Left lung (tissue), 10 donors: Measurements from ENCODE around the gene RPA1. TPM values are rescaled to one million over a fixed set of nuclear protein-coding genes. Genes with fewer than 3 reads are reported as not detected.
"Not testable (repeated sequence)": the region's sequence is repeated elsewhere in the genome, so short reads cannot be mapped to it uniquely, and the experiment has no call there.

Source experiments
- ATAC-seq: fragments of 200-7000 bp; cut with Tn5 transposase; one replicate; pipeline ENCODE4 v1.9.1; 2020; ENCODE audit warnings: moderate library complexity
- DNase-seq, 4 donors: peaks; one replicate each; pipeline ENCODE4 v3.0.0-alpha.2; 2013 to 2020
- H3K27ac ChIP-seq, 2 donors: fragments of 200-600 bp; sonication (generic) in 1 of 2; one replicate each; pipeline versions ENCODE4 v1.5.0 to v1.8.0; 2020 to 2021
- H3K27me3 ChIP-seq, 2 donors: fragments of 200-600 bp; sonication (generic) in 1 of 2; one replicate each; pipeline versions ENCODE4 v1.5.0 to v1.8.0; 2020 to 2021
- H3K36me3 ChIP-seq, 2 donors: fragments of 200-600 bp; sonication (generic) in 1 of 2; one replicate each; pipeline versions ENCODE4 v1.5.0 to v1.8.0; 2020 to 2021
- H3K4me1 ChIP-seq, 2 donors: fragments of 200-600 bp; one replicate each; pipeline ENCODE4 v1.8.0; 2021
- H3K4me3 ChIP-seq, 2 donors: fragments of 200-600 bp; sonication (generic) in 1 of 2; one replicate each; pipeline versions ENCODE4 v1.5.0 to v1.8.0; 2020 to 2021; ENCODE audit warnings: mild to moderate bottlenecking in 1 of 2
- H3K9me3 ChIP-seq, 2 donors: fragments of 200-600 bp; sonication (generic) in 1 of 2; one replicate each; pipeline versions ENCODE4 v1.5.0 to v1.8.0; 2020 to 2021
- intact Hi-C, 2 donors: fragments of 100-400 bp; cut with DNase I; formaldehyde crosslinking; loops; one replicate each; pipeline versions ENCODE4 v1.11.2 to v1.14.2; 2022
- polyA plus RNA-seq, 6 donors: library from polyadenylated mRNA; unstranded; fragments of 120-200 nt; gene quantifications; one replicate each; pipeline ENCODE4 v1.2.1, GENCODE V29; 2013; ENCODE audit not compliant: insufficient read length in 6 of 6
- total RNA-seq, 2 donors: library from RNA; stranded (reverse); fragmentation: NEBNext Ultra II Directional; extraction: Animal tissue kit (Norgen Biotek cat#: 25700); gene quantifications; one replicate each; pipeline ENCODE4 v1.2.1, GENCODE V29; 2021
- TF ChIP-seq, protein P1 (sequence below), 2 donors: fragments of 200-600 bp; sonication (generic) in 1 of 2; IDR thresholded peaks; one replicate each; pipeline versions ENCODE4 v1.5.0 to v1.8.0; 2021; ENCODE audit warnings: antibody characterized with exemption in 2 of 2
- donor health status: DM: no; HTN: yes; CAD: no.
- donor health status: DM: no; HTN: no; CAD: no.

RPA1 gene
- total and polyA plus RNA-seq, 8 donors, result 73.4 to 150 (median 126) TPM

DNA sequence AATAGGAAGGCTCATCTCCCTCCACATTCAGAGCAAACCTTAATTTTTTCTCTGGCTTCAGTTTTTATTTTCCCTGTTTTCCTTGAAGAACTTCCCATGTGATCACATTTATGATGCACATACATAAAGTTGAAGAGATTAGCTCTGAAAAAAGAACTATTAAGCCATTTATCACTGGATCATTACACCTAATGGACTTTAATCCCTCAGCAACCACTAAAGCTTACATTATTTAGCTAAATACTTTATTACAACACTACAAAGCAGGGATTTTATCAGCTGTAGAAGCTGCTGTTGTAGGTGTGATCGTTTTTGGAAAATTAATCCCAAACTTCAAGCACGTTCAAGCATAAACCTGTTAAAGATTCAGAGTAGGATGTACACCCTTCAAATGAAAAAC, 21.2 kb upstream of the RPA1 start:
- Histone ChIP-seq H3K27ac (no peak overlapping the region), H3K4me1 (no peaks in the 10 kb centered on the region), H3K4me3 (no peak overlapping the region), H3K27me3 (no peaks in the 10 kb centered on the region), H3K36me3 (peaks cover 0 to 37% of the 10 kb centered on the region in 2 donors), H3K9me3 (no peaks in the 10 kb centered on the region)
- DNase-seq, result no peak
- TF ChIP-seq, protein P1, sequence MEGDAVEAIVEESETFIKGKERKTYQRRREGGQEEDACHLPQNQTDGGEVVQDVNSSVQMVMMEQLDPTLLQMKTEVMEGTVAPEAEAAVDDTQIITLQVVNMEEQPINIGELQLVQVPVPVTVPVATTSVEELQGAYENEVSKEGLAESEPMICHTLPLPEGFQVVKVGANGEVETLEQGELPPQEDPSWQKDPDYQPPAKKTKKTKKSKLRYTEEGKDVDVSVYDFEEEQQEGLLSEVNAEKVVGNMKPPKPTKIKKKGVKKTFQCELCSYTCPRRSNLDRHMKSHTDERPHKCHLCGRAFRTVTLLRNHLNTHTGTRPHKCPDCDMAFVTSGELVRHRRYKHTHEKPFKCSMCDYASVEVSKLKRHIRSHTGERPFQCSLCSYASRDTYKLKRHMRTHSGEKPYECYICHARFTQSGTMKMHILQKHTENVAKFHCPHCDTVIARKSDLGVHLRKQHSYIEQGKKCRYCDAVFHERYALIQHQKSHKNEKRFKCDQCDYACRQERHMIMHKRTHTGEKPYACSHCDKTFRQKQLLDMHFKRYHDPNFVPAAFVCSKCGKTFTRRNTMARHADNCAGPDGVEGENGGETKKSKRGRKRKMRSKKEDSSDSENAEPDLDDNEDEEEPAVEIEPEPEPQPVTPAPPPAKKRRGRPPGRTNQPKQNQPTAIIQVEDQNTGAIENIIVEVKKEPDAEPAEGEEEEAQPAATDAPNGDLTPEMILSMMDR (IDR thresholded peaks at IDR 0.05), result no peak
- intact Hi-C loops, result no loop called here
- no peak for ATAC-seq

GRCh38 chr17:1809815-1810214, 20.0 kb upstream of the RPA1 start:
- not testable (repeated sequence) for H3K4me1 ChIP-seq

DNA sequence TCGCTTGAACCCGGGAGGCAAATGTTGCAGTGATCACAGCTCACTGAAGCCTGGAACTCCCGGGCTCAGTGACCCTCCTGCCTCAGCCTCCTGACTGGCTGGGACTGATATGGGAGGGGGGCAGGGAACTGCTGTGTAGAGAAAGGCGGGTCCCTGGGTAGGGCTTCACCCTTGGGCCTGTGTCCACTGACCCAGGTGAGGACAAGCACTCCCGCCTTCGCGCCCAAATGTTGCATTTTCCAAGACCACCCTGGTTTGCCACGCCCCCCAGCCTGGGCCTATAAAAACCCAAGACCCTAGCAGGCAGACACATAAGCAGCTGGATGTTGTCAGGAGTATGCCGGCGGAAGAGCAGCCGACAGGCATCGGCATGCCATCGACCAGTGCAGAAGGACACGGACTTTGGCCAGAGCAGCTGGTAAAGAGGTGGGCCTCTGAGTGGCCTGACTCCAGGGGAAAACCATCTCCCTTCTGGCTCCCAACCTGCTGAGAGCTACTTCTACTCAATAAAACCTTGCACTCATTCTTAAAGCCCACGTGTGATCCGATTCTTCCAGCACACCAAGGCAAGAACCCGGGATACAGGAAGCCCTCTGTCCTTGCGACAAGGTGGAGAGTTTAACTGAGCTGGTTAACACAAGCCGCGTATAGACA, 19.2 kb upstream of the RPA1 start:
- H3K4me3 ChIP-seq, result no peak overlapping the region
- H3K9me3 ChIP-seq, result no peaks in the 10 kb centered on the region
- intact Hi-C loops, result no loop called here
- ATAC-seq, result no peak
- no peaks in the 10 kb centered on the region for H3K4me1 ChIP-seq
- no peak overlapping the region for H3K27ac ChIP-seq
- H3K27me3 ChIP-seq, result no peaks in the 10 kb centered on the region
- DNase-seq, result peak in 1 of 4 donors; percentile 8
- peaks cover 0 to 35% of the 10 kb centered on the region in 2 donors for H3K36me3 ChIP-seq
- TF ChIP-seq, protein P1 (IDR thresholded peaks at IDR 0.05), result no peak

More at GRCh38 chr17:1809815-1810214, 20.0 kb upstream of the RPA1 start:
- H3K27me3 ChIP-seq, H3K4me3 ChIP-seq, H3K9me3 ChIP-seq, intact Hi-C loops, H3K27ac ChIP-seq, ATAC-seq, DNase-seq: not testable (repeated sequence)
- peaks cover 0 to 35% of the 10 kb centered on the region in 2 donors for H3K36me3 ChIP-seq

DNA sequence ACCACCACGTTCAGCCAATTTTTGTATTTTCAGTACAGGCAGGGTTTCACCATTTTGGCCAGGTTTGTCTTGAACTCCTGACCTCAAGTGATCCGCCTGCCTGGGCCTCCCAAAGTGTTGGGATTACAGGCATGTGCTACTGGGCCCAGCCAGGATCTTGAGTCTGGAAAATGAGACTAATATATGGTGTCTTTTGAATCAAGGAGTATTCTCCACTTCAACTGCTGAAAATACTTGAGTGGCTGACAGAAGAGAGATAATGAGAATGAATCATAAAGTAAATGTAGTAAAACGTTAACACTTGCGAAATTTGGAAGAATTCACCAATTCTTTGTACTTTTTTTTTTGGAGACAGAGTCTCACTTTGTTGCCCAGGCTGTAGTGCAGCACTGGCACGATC, 16.7 kb upstream of the RPA1 start:
- peaks cover 0 to 35% of the 10 kb centered on the region in 2 donors for H3K36me3 ChIP-seq
- DNase-seq (no peak), ATAC-seq (no peak)
- no peaks in the 10 kb centered on the region for H3K4me1 ChIP-seq
- H3K9me3 ChIP-seq, result no peaks in the 10 kb centered on the region
- TF ChIP-seq, protein P1 (IDR thresholded peaks at IDR 0.05), result no peak
- intact Hi-C loops, result no loop called here
- no peaks in the 10 kb centered on the region for H3K27me3 ChIP-seq
- H3K4me3 ChIP-seq, result no peak overlapping the region
- H3K27ac ChIP-seq, result no peak overlapping the region

GRCh38 chr17:1820528-1821252, 9.1 kb upstream of the RPA1 start:
- Histone ChIP-seq H3K4me3 (no peak overlapping the region), H3K36me3 (peaks cover 0 to 30% of the 10 kb centered on the region in 2 donors), H3K27ac (no peak overlapping the region), H3K9me3 (no peaks in the 10 kb centered on the region), H3K4me1 (peaks cover 0 to 5% of the 10 kb centered on the region in 2 donors), H3K27me3 (no peaks in the 10 kb centered on the region)
- TF ChIP-seq, protein P1 (IDR thresholded peaks at IDR 0.05), result no peak
- DNase-seq (no peak), ATAC-seq (no peak)
- intact Hi-C loops, result no loop called here
